Gastrocnemius medialis (tissue), 4 donors: ENCODE measurements around the gene CASK. TPM values are rescaled to one million over a fixed set of nuclear protein-coding genes. Genes with fewer than 3 reads are reported as not detected.

ENCODE experiments used
- ATAC-seq, 2 donors: fragments of 150-250 bp; one replicate each; pipeline ENCODE4 v1.9.1; 2016
- DNase-seq, 2 donors: peaks; one replicate each; pipeline ENCODE4 v3.0.0-alpha.2; 2019
- H3K27ac ChIP-seq, 4 donors: fragments of 200-600 bp; sonication (generic); 1 replicate in 1 of 4; 2 replicates in 3 of 4; pipeline ENCODE4 v1.5.1; 2016 to 2018; ENCODE audit warnings: mild to moderate bottlenecking in 2 of 4, moderate library complexity in 1 of 4
- H3K27me3 ChIP-seq, 3 donors: fragments of 200-600 bp; sonication (generic) in 2 of 3; 1 replicate in 1 of 3; 2 replicates in 2 of 3; pipeline versions ENCODE4 v1.5.1 to v1.6.0; 2016 to 2019; ENCODE audit warnings: mild to moderate bottlenecking in 1 of 3, moderate library complexity in 1 of 3
- H3K36me3 ChIP-seq, 2 donors: fragments of 200-600 bp; sonication (generic) in 1 of 2; one replicate each; pipeline ENCODE4 v1.5.1; 2017 to 2018
- H3K4me1 ChIP-seq, 2 donors: fragments of 200-600 bp; sonication (generic) in 1 of 2; one replicate each; pipeline ENCODE4 v1.5.1; 2016 to 2017; ENCODE audit warnings: mild to moderate bottlenecking in 2 of 2
- H3K4me3 ChIP-seq, 4 donors: fragments of 200-600 bp; sonication (generic) in 3 of 4; 1 replicate in 1 of 4; 2 replicates in 3 of 4; pipeline ENCODE4 v1.5.1; 2016 to 2019; ENCODE audit warnings: mild to moderate bottlenecking in 2 of 4
- H3K9me3 ChIP-seq, 3 donors: fragments of 200-600 bp; sonication (generic) in 2 of 3; 1 replicate in 1 of 3; 2 replicates in 2 of 3; pipeline ENCODE4 v1.5.1; 2016 to 2019
- CTCF ChIP-seq, 5 experiments: fragments of 450-650 bp in 3 of 5; fragments of 200-600 bp in 2 of 5; sonication (generic) in 2 of 5; IDR thresholded peaks in 4 of 5; conservative IDR thresholded peaks in 1 of 5; 1 replicate in 4 of 5; 2 replicates in 1 of 5; pipeline ENCODE4 v1.5.1; 2016 to 2019; ENCODE audit warnings: antibody characterized with exemption in 5 of 5, mild to moderate bottlenecking in 3 of 5, moderate library complexity in 3 of 5
- POLR2A ChIP-seq, 2 donors: fragments of 450-650 bp; IDR thresholded peaks; one replicate each; pipeline ENCODE4 v1.6.1; 2017; ENCODE audit warnings: antibody characterized with exemption in 2 of 2, mild to moderate bottlenecking in 2 of 2, moderate library complexity in 2 of 2
- in situ Hi-C, 4 donors: fragments of 200-750 bp; cut with MboI; loops; one replicate each; pipeline versions ENCODE4 v1.15.0 to v1.8.0; 2017; ENCODE audit warnings: low sequenced_read_pairs in 4 of 4
- intact Hi-C: fragments of 100-400 bp; cut with DNase I; formaldehyde crosslinking; loops from one replicate; pipeline ENCODE4 v1.15.1; 2023; ENCODE audit warnings: low total_unique reads
- total RNA-seq, 4 donors: library from RNA; depleted of rRNA; stranded (reverse); fragments of >200 nt; gene quantifications; one replicate each; pipeline versions ENCODE4 v1.1.0 to v1.2.3, GENCODE V29; 2016

Gene CASK
- total RNA-seq, 4 donors from 2014 or later, result 7.3 to 14.3 (median 10.0) TPM

GRCh38 chrX:41917517-41917916, 5.8 kb downstream of the CASK start:
- no peak for DNase-seq
- H3K9me3 ChIP-seq, result no peaks in the 10 kb centered on the region
- no peak for TF ChIP-seq CTCF (IDR thresholded peaks at IDR 0.05 in 4 of 5, conservative IDR thresholded peaks at IDR 0.05 in 1 of 5)
- intact Hi-C loops (no loop called here), in situ Hi-C loops (loop anchor here in 1 of 4 donors (25.0 kb wide), 1 partner anchor 95 kb away; no protein-coding TSS in a partner anchor)
- peaks cover 14 to 19% of the 10 kb centered on the region in 2 donors for H3K4me1 ChIP-seq
- H3K27me3 ChIP-seq, result no peaks in the 10 kb centered on the region
- H3K36me3 ChIP-seq, result no peaks in the 10 kb centered on the region
- H3K27ac ChIP-seq, result no peak overlapping the region
- no peak for ATAC-seq
- no peak overlapping the region for H3K4me3 ChIP-seq

- DNase-seq, result no peak
- in situ Hi-C loops, result loop anchor here in 1 of 4 donors (25.0 kb wide), 1 partner anchor 99 kb away; no protein-coding TSS in a partner anchor
- ATAC-seq, result no peak
Observed at GRCh38 chrX:41913476-41913875, 9.9 kb downstream of the CASK start.

GRCh38 chrX:41912923-41913322, 10.4 kb downstream of the CASK start:
- DNase-seq (no peak), ATAC-seq (no peak)
- Histone ChIP-seq H3K4me1 (peaks cover 5 to 10% of the 10 kb centered on the region in 2 donors), H3K9me3 (no peaks in the 10 kb centered on the region), H3K36me3 (no peaks in the 10 kb centered on the region), H3K4me3 (no peak overlapping the region), H3K27me3 (no peaks in the 10 kb centered on the region), H3K27ac (no peak overlapping the region)
- intact Hi-C loops, result no loop called here
- no peak for TF ChIP-seq CTCF (IDR thresholded peaks at IDR 0.05 in 4 of 5, conservative IDR thresholded peaks at IDR 0.05 in 1 of 5)
- TF ChIP-seq POLR2A (IDR thresholded peaks at IDR 0.05), result no peak
- in situ Hi-C loops, result loop anchor here in 1 of 4 donors (25.0 kb wide), 1 partner anchor 99 kb away; no protein-coding TSS in a partner anchor

More at GRCh38 chrX:41913476-41913875, 9.9 kb downstream of the CASK start:
- peaks cover 5 to 10% of the 10 kb centered on the region in 2 donors for H3K4me1 ChIP-seq
- H3K36me3 ChIP-seq, result no peaks in the 10 kb centered on the region
- no peaks in the 10 kb centered on the region for H3K27me3 ChIP-seq
- intact Hi-C loops, result no loop called here
- TF ChIP-seq CTCF (IDR thresholded peaks at IDR 0.05 in 4 of 5, conservative IDR thresholded peaks at IDR 0.05 in 1 of 5) (no peak), POLR2A (IDR thresholded peaks at IDR 0.05) (no peak)
- H3K27ac ChIP-seq, result no peak overlapping the region
- H3K4me3 ChIP-seq, result no peak overlapping the region
- no peaks in the 10 kb centered on the region for H3K9me3 ChIP-seq

GRCh38 chrX:41909068-41909467, 14.3 kb downstream of the CASK start:
- Histone ChIP-seq H3K27me3 (no peaks in the 10 kb centered on the region), H3K4me1 (peaks cover 5 to 10% of the 10 kb centered on the region in 2 donors), H3K36me3 (no peaks in the 10 kb centered on the region), H3K27ac (no peak overlapping the region), H3K4me3 (no peak overlapping the region), H3K9me3 (no peaks in the 10 kb centered on the region)
- ATAC-seq (no peak), DNase-seq (no peak)
- in situ Hi-C loops, result loop anchor here in 1 of 4 donors (25.0 kb wide), 1 partner anchor 103 kb away; no protein-coding TSS in a partner anchor
- TF ChIP-seq POLR2A (IDR thresholded peaks at IDR 0.05), result no peak
- no peak for TF ChIP-seq CTCF (IDR thresholded peaks at IDR 0.05 in 4 of 5, conservative IDR thresholded peaks at IDR 0.05 in 1 of 5)
- intact Hi-C loops, result no loop called here
